Effector memory CD4-positive, alpha-beta T cell (primary cell): Measurements from ENCODE around the gene MAGEA6.
"Not testable (repeated sequence)": the region's sequence is repeated elsewhere in the genome, so short reads cannot be mapped to it uniquely, and the experiment has no call there.

ENCODE experiments used
- DNase-seq, 3 donors: peaks; one replicate each; pipeline ENCODE4 v3.0.0-alpha.2; 2020
- H3K27ac ChIP-seq: 2 replicates; pipeline ENCODE4 v1.7.0; 2013; ENCODE audit warnings: mild to moderate bottlenecking, low read length, moderate library complexity; ENCODE audit not compliant: insufficient read depth, poor library complexity, severe bottlenecking
- H3K27me3 ChIP-seq: replicated peaks from 2 replicates; pipeline ENCODE4 v1.7.0; 2013; ENCODE audit warnings: mild to moderate bottlenecking, low read length; ENCODE audit not compliant: insufficient read depth, control insufficient read depth, poor library complexity, severe bottlenecking
- H3K36me3 ChIP-seq: 2 replicates; pipeline ENCODE4 v1.7.0; 2013; ENCODE audit warnings: mild to moderate bottlenecking, low read length, moderate library complexity; ENCODE audit not compliant: control insufficient read depth, insufficient read depth
- H3K4me1 ChIP-seq: 2 replicates; pipeline ENCODE4 v1.7.0; 2013; ENCODE audit warnings: low read length, mild to moderate bottlenecking; ENCODE audit not compliant: control insufficient read depth, insufficient read depth, poor library complexity, severe bottlenecking
- H3K4me3 ChIP-seq: 2 replicates; pipeline ENCODE4 v1.7.0; 2013; ENCODE audit warnings: low read length, low read depth, mild to moderate bottlenecking; ENCODE audit not compliant: insufficient read depth, poor library complexity, severe bottlenecking
- H3K9me3 ChIP-seq: 2 replicates; pipeline ENCODE4 v1.7.0; 2013; ENCODE audit warnings: mild to moderate bottlenecking, low read length, moderate library complexity; ENCODE audit not compliant: control insufficient read depth

MAGEA6 gene

DNA sequence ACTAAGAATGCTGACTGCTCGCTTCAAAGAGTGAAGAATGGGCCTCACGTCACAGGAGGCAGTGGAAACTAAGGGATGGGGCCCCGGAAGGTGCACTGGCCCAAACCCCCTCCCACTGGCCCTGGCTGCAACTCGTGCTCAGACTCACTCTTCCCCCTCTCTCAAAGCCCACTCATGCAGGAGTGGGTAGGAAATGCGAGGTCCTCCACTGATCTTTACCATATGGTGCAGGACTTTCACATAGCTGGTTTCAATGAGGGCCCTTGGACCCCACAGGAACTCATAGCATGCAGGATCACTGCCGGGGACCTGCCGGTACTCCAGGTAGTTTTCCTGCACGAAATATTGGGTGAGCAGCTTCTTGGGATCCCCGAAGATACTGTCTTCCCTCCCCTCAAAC, 2.9 kb downstream of the MAGEA6 start:
- H3K4me1 ChIP-seq, H3K4me3 ChIP-seq, H3K9me3 ChIP-seq, H3K27ac ChIP-seq, DNase-seq, H3K36me3 ChIP-seq, H3K27me3 ChIP-seq: not testable (repeated sequence)

DNA sequence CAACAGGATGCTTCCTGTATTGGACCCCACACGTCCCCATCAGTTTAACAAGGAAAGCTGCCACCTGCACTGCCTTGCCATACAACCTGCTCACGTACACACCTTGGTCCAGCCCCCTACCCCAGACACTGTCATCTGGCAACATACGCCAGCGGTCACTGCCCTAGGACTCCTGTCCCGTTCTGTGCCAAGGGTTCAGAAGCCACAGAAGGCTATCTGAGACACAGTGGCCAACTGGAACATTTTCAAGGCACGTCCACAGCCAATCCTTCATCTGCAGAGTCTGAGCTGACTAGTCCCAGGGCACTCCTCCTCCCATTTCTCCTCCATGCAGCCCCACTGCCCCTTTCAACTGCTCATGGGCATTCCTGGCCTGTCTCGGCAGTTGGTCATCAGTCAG, 7.9 kb downstream of the MAGEA6 start:
- H3K9me3 ChIP-seq, H3K27me3 ChIP-seq, H3K4me1 ChIP-seq: not testable (repeated sequence)

DNA sequence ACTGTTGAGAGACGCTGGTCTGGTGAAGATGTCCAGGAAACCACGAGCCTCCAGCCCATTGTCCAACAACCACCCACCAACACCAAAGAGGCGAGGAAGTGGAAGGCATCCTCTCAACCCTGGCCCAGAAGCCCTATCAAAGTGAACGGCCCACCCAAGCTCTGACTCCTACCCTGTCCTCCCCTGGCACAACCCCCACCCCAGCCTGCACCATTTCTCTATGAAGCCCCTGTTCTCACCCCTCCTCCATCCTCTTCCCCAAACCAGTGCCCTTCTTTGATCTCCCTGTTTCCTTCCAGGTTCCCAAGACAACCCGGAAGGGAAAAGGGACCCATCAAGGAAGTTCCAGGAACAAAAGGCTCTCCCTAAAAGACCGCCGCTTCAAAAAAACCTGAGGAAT, 9.9 kb downstream of the MAGEA6 start:
- not testable (repeated sequence) for H3K4me3 ChIP-seq, H3K9me3 ChIP-seq, H3K27ac ChIP-seq, H3K27me3 ChIP-seq, DNase-seq, H3K36me3 ChIP-seq, H3K4me1 ChIP-seq

More for the DNA sequence above, 7.9 kb downstream of the MAGEA6 start:
- not testable (repeated sequence) for H3K27ac ChIP-seq, H3K36me3 ChIP-seq, DNase-seq, H3K4me3 ChIP-seq

DNA sequence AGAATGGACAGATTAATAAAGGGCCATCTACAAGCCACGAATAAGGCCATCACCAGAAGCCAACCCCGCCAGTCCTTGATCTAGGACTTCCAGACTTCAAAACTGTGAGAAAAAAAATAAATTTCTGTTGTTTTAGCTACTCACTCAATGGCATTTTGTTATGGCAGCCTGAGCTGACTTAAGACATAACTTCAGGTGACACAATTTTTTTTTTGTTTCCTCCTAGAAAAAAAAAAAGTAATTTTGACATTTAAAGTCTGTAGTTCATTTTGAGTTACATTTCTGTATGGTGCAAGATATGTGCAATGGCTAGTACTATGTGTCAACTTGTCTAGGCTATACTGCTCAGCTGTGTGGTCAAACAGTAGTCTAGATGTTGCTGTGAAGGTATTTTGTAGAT, 10.6 kb downstream of the MAGEA6 start, which contains the start of gene CSAG3:
CSAG3 (plus strand) TSS at position 301 of the 400 bp plus-strand sequence.
- DNase-seq, H3K36me3 ChIP-seq, H3K27ac ChIP-seq, H3K9me3 ChIP-seq, H3K4me1 ChIP-seq, H3K27me3 ChIP-seq, H3K4me3 ChIP-seq: not testable (repeated sequence)

DNA sequence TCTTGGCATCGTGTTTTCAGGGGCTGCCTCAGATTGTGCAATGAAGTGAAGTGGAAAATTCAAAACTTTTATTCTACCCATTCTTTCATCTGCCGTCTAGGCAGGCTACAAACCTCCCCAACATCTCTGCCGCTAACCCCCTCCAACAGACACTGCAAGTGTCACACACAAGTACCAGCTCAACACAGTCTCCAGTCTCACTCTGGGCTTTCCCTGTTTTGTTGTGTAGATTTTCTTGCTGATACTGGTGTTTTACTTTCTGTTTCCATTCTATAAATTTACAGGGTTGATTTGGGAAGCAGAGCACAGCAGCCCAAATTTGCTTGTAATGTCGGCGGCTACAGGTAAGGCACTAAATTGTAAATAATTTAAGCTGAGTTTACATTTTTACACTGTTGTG, 14.6 kb downstream of the MAGEA6 start:
- not testable (repeated sequence) for H3K27ac ChIP-seq, H3K36me3 ChIP-seq, H3K4me1 ChIP-seq, H3K27me3 ChIP-seq, H3K4me3 ChIP-seq, H3K9me3 ChIP-seq, DNase-seq

DNA sequence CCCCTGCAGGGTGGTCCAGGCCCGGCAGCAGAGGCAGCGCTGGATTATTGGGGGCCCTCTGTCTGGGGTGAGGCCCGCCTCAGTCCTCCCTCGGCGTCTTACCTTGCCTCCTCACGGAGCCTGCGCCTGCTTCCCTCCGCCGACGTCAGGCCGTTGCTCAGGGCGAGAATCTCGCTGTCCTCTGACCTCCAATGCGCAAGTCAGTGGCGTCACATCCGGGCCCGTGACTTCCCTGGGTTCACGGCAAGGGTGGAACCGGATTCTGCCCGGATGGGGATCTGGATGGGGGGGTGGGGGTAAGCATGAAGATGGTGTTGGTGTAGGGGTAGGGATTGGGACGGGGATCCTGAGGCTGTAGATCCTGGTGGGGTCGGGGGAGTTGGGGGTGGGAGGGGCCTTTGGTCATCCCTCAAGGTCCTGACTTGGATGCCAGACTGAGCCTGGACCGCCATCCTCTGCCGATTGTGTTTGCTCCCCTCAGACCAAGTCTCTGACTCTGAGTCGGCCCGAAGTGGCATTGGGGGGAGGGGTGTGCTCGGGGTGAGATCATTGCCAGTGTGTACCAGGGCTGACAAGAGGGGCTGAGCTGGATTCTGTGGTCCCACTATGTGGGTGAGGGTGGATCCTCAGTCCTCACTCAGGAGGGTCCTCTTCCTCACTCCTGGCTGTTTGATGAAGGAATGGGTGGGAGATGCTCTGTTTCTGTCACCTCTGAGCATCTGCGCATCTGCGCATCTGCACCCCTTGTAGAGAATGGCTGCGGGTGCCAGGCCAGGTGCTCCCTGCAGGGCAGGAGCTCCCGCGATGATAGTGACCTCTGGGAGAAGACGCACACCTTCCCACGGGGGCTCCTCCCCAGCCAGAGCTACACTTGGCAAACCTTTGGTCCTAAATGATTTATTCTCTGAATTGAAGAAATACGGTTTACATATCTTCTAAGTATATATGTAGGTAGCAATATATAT, 15.5 kb downstream of the MAGEA6 start, which contains the start of gene MAGEA2:
MAGEA2 (minus strand) TSS at position 157 of the 965 bp plus-strand sequence. CDS start 2,479 bp downstream, outside the sequence.
- DNase-seq, H3K27me3 ChIP-seq, H3K9me3 ChIP-seq, H3K4me3 ChIP-seq, H3K36me3 ChIP-seq, H3K4me1 ChIP-seq, H3K27ac ChIP-seq: not testable (repeated sequence)

DNA sequence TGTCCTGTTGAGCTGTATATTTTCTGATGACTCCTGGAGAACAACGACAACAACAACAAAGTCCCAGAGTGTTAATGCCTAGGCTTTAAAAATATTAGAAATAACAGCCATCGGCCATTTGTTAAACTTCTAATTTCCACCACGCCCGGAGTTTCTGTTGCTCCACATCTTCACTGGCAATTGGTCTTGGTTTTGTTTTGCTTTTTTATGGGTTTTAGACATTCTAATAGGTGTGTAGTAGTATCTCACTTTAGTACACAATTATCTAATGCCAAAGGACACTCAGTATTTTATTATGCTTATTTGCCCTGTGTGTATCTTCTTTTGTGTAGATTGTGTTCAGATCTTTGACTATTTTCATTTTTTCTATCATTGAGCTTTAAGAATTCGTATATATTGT, 30.9 kb downstream of the MAGEA6 start:
- H3K27ac ChIP-seq = no peak overlapping the region
- H3K36me3 ChIP-seq = no peaks in the 10 kb centered on the region

DNA sequence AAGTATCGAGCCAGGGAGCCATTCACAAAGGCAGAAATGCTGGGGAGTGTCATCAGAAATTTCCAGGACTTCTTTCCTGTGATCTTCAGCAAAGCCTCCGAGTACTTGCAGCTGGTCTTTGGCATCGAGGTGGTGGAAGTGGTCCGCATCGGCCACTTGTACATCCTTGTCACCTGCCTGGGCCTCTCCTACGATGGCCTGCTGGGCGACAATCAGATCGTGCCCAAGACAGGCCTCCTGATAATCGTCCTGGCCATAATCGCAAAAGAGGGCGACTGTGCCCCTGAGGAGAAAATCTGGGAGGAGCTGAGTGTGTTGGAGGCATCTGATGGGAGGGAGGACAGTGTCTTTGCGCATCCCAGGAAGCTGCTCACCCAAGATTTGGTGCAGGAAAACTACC, 33.0 kb downstream of the MAGEA6 start:
- not testable (repeated sequence) for H3K36me3 ChIP-seq, H3K27ac ChIP-seq, H3K27me3 ChIP-seq, H3K4me1 ChIP-seq, H3K9me3 ChIP-seq, H3K4me3 ChIP-seq, DNase-seq

More for the DNA sequence above, 30.9 kb downstream of the MAGEA6 start:
- Histone ChIP-seq H3K4me3 (no peak overlapping the region), H3K4me1 (no peaks in the 10 kb centered on the region), H3K27me3 (no peaks in the 10 kb centered on the region), H3K9me3 (no peaks in the 10 kb centered on the region)
- DNase-seq = no peak

DNA sequence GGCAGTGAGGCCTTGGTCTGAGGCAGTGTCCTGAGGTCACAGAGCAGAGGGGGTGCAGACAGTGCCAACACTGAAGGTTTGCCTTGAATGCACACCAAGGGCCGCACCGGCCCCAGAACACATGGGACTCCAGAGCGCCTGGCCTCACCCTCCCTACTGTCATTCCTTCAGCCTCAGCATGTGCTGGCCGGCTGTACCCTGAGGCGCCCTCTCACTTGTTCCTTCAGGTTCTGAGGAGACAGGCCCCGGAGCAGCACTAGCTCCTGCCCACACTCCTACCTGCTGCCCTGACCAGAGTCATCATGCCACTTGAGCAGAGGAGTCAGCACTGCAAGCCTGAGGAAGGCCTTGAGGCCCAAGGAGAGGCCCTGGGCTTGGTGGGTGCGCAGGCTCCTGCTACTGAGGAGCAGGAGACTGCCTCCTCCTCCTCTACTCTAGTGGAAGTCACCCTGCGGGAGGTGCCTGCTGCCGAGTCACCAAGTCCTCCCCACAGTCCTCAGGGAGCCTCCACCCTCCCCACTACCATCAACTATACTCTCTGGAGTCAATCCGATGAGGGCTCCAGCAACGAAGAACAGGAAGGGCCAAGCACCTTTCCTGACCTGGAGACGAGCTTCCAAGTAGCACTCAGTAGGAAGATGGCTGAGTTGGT, 33.5 kb downstream of the MAGEA6 start:
- Histone ChIP-seq H3K27ac (no peak overlapping the region), H3K9me3 (no peaks in the 10 kb centered on the region), H3K36me3 (no peaks in the 10 kb centered on the region), H3K4me3 (no peak overlapping the region), H3K27me3 (no peaks in the 10 kb centered on the region), H3K4me1 (no peaks in the 10 kb centered on the region)
- DNase-seq = no peak

DNA sequence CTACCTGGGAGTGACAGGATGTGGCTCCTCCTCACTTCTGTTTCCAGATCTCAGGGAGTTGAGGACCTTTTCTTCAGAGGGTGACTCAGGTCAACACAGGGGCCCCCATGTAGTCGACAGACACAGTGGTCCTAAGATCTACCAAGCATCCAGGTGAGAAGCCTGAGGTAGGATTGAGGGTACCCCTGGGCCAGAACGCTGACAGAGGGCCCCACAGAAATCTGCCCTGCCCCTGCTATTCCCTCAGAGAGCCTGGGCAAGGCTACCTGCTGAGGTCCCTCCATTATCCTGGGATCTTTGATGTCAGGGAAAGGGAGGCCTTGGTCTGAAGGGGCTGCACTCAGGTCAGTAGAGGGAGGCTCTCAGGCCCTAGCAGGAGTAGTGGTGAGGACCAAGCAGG, 34.4 kb downstream of the MAGEA6 start:
- no peaks in the 10 kb centered on the region for H3K27me3 ChIP-seq
- no peaks in the 10 kb centered on the region for H3K4me1 ChIP-seq
- H3K4me3 ChIP-seq = no peak overlapping the region
- DNase-seq = no peak
- H3K27ac ChIP-seq = no peak overlapping the region
- no peaks in the 10 kb centered on the region for H3K9me3 ChIP-seq
- no peaks in the 10 kb centered on the region for H3K36me3 ChIP-seq
